Smooth muscle cell (in vitro differentiated cells): ENCODE data around the gene OLIG2. TPM values are rescaled to one million over a fixed set of nuclear protein-coding genes. Genes with fewer than 3 reads are reported as not detected.

ENCODE experiments used
- DNase-seq: peaks from one replicate; lab custom pipeline; 2025; ENCODE audit not compliant: unreplicated experiment; lab: John Stamatoyannopoulos, UW
- H2AFZ ChIP-seq: fragments of 200-600 bp; sonication (generic); 2 replicates; pipeline ENCODE4 v1.6.0; 2016; ENCODE audit warnings: antibody characterized with exemption, low read depth, mild to moderate bottlenecking
- H3F3A ChIP-seq: fragments of 200-600 bp; sonication (generic); 2 replicates; pipeline ENCODE4 v1.6.0; 2017; ENCODE audit warnings: antibody characterized with exemption, low read depth
- H3K27ac ChIP-seq: fragments of 200-600 bp; sonication (generic); 2 replicates; pipeline ENCODE4 v1.5.1; 2016; ENCODE audit warnings: low read depth, mild to moderate bottlenecking
- H3K27me3 ChIP-seq: fragments of 200-600 bp; sonication (generic); 2 replicates; pipeline ENCODE4 v1.6.1; 2016; ENCODE audit warnings: low read depth, mild to moderate bottlenecking
- H3K36me3 ChIP-seq: fragments of 200-600 bp; sonication (generic); 2 replicates; pipeline ENCODE4 v1.5.1; 2016; ENCODE audit warnings: low read depth
- H3K4me1 ChIP-seq: fragments of 200-600 bp; sonication (generic); 2 replicates; pipeline ENCODE4 v1.5.1; 2016; ENCODE audit warnings: low read depth
- H3K4me2 ChIP-seq: fragments of 200-600 bp; sonication (generic); 2 replicates; pipeline ENCODE4 v1.6.0; 2016; ENCODE audit warnings: mild to moderate bottlenecking
- H3K4me3 ChIP-seq: fragments of 200-600 bp; sonication (generic); 2 replicates; pipeline ENCODE4 v1.5.1; 2016; ENCODE audit warnings: mild to moderate bottlenecking
- H3K79me2 ChIP-seq: fragments of 200-600 bp; sonication (generic); 2 replicates; pipeline ENCODE4 v1.6.0; 2016; ENCODE audit warnings: low read depth, mild to moderate bottlenecking
- H3K9ac ChIP-seq: fragments of 200-600 bp; sonication (generic); 2 replicates; pipeline ENCODE4 v1.6.0; 2016; ENCODE audit warnings: low read depth
- H3K9me3 ChIP-seq: fragments of 200-600 bp; sonication (generic); replicated peaks from 2 replicates; pipeline ENCODE4 v1.5.1; 2016; ENCODE audit warnings: low read depth
- H4K20me1 ChIP-seq: fragments of 200-600 bp; sonication (generic); 2 replicates; pipeline ENCODE4 v1.6.0; 2016; ENCODE audit warnings: low read depth
- CTCF ChIP-seq: fragments of 200-600 bp; sonication (generic); IDR thresholded peaks from 2 replicates; pipeline ENCODE4 v1.5.1; 2017; ENCODE audit warnings: borderline replicate concordance, mild to moderate bottlenecking, antibody characterized with exemption; ENCODE audit not compliant: insufficient read depth, poor library complexity, severe bottlenecking
- WGBS: methylation state at CpG from one replicate; pipeline ENCODE4 v1.1.7; 2016; ENCODE audit warnings: low lambda C conversion rate; 5-methylcytosine and 5-hydroxymethylcytosine counted together
- polyA plus RNA-seq: library from polyadenylated mRNA; unstranded; fragments of >200 nt; fragmentation: Nextera tagmentation; extraction: Ambion mirVana; gene quantifications from 2 replicates; pipeline ENCODE4 v1.2.1, GENCODE V29; 2016
- total RNA-seq: library from RNA; depleted of rRNA; stranded (reverse); fragments of >200 nt; gene quantifications from 2 replicates; pipeline ENCODE4 v1.2.3, GENCODE V29; 2014

OLIG2 gene
- total and polyA plus RNA-seq, 2 experiments from 2014 or later, result not detected

DNA sequence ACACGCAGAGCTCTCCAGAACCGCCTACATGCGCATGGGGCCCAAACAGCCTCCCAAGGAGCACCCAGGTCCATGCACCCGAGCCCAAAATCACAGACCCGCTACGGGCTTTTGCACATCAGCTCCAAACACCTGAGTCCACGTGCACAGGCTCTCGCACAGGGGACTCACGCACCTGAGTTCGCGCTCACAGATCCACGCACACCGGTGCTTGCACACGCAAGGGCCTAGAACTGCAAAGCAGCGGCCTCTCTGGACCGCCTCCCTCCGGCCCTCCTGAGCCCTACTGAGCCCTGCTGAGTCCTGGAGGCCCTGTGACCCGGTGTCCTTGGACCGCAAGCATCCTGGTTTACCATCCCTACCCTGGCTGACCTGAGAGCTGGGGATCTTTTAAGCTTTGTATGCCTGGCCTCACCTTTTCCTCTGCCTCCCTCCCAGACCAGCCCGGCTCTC lies 8.3 kb downstream of the OLIG2 start:
- Histone ChIP-seq H3K4me3 (no peak overlapping the region), H3F3A (no peaks in the 10 kb centered on the region), H3K79me2 (no peaks in the 10 kb centered on the region), H3K27me3 (peaks cover 73% of the 10 kb centered on the region), H3K36me3 (no peaks in the 10 kb centered on the region), H2AFZ (no peak overlapping the region), H3K4me2 (no peak overlapping the region), H3K9ac (no peak overlapping the region), H3K9me3 (no peaks in the 10 kb centered on the region), H3K27ac (no peak overlapping the region), H4K20me1 (no peaks in the 10 kb centered on the region), H3K4me1 (no peaks in the 10 kb centered on the region)
- no peak for TF ChIP-seq CTCF
- 62% methylated on average over 19 of the region's 20 CpGs for WGBS
- no peak for DNase-seq

DNA sequence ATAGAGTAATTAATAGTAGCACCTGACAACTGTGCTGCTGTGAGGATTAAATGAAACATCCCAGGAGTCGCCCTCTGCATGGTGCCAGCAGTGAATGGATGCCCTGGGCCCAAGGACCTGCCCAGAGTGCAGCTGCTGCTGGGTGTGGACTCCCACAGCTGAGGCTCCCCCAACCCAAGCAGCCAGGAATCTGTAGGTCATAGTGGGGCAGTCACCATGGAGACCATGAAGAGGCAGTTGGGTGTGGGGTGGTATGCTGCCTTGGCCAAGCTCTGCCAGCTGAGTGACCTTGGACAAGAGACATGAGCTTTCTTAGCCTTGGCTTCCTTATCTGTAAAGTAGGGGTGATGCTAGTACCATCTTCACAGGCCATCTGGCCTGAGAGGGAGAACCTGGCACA lies 9.4 kb downstream of the OLIG2 start:
- WGBS, result 86% methylated on average over 1 of the region's 1 CpG
- no peak overlapping the region for H3K27ac ChIP-seq
- H3K4me2 ChIP-seq, result no peak overlapping the region
- no peak for TF ChIP-seq CTCF
- no peaks in the 10 kb centered on the region for H3K79me2 ChIP-seq
- H3F3A ChIP-seq, result no peaks in the 10 kb centered on the region
- H3K27me3 ChIP-seq, result peaks cover 63% of the 10 kb centered on the region
- DNase-seq, result no peak
- H3K4me1 ChIP-seq, result no peaks in the 10 kb centered on the region
- H3K4me3 ChIP-seq, result no peak overlapping the region
- no peaks in the 10 kb centered on the region for H3K36me3 ChIP-seq
- H3K9ac ChIP-seq, result no peak overlapping the region
- H2AFZ ChIP-seq, result no peak overlapping the region
- H3K9me3 ChIP-seq, result no peaks in the 10 kb centered on the region
- no peaks in the 10 kb centered on the region for H4K20me1 ChIP-seq

GRCh38 chr21:33036430-33037162 lies 10.9 kb downstream of the OLIG2 start:
- H3K4me3 ChIP-seq, result no peak overlapping the region
- H4K20me1 ChIP-seq, result no peaks in the 10 kb centered on the region
- no peaks in the 10 kb centered on the region for H3K79me2 ChIP-seq
- no peak for TF ChIP-seq CTCF
- H3K4me1 ChIP-seq, result no peaks in the 10 kb centered on the region
- DNase-seq, result no peak
- H3K27me3 ChIP-seq, result peaks cover 48% of the 10 kb centered on the region
- H3K36me3 ChIP-seq, result no peaks in the 10 kb centered on the region
- H3K27ac ChIP-seq, result no peak overlapping the region
- WGBS, result 42% methylated on average over 11 of the region's 11 CpGs
- no peaks in the 10 kb centered on the region for H3F3A ChIP-seq
- no peak overlapping the region for H3K4me2 ChIP-seq
- H2AFZ ChIP-seq, result no peak overlapping the region
- no peak overlapping the region for H3K9ac ChIP-seq
- H3K9me3 ChIP-seq, result no peaks in the 10 kb centered on the region

- H3K4me1 ChIP-seq, result no peaks in the 10 kb centered on the region
- no peaks in the 10 kb centered on the region for H3K79me2 ChIP-seq
- H3K27me3 ChIP-seq, result peaks cover 39% of the 10 kb centered on the region
- TF ChIP-seq CTCF, result no peak
- H3K9me3 ChIP-seq, result no peaks in the 10 kb centered on the region
- H4K20me1 ChIP-seq, result no peaks in the 10 kb centered on the region
- no peak overlapping the region for H2AFZ ChIP-seq
- H3K27ac ChIP-seq, result no peak overlapping the region
- WGBS, result 91% methylated on average over 3 of the region's 3 CpGs
- H3K9ac ChIP-seq, result no peak overlapping the region
- no peaks in the 10 kb centered on the region for H3K36me3 ChIP-seq
- no peak overlapping the region for H3K4me3 ChIP-seq
- H3K4me2 ChIP-seq, result no peak overlapping the region
- DNase-seq, result no peak
- no peaks in the 10 kb centered on the region for H3F3A ChIP-seq
Measured at GRCh38 chr21:33037501-33037900, 11.8 kb downstream of the OLIG2 start.
